RWPE1 (cell line): ENCODE results near the gene CASZ1.

Source experiments
- CTCF ChIA-PET: fragments of 350-600 bp; sonication (Branson Sonifier 250); formaldehyde crosslinking; extraction: SDS; loops from one replicate; lab custom pipeline; 2021; lab: Yijun Ruan, JAX
- POLR2A ChIA-PET: fragments of 400-600 bp; formaldehyde crosslinking; extraction: SDS; loops from one replicate; lab custom pipeline; 2020; ENCODE audit warnings: antibody characterized with exemption; ENCODE audit not compliant: low non-redundant PET; lab: Yijun Ruan, JAX
- DNase-seq: peaks from one replicate; pipeline ENCODE4 v3.0.0; 2012; ENCODE audit warnings: low spot score
- H3K27ac ChIP-seq: fragments of 450-650 bp; 2 replicates; pipeline ENCODE4 v1.5.1; 2017
- CTCF ChIP-seq: fragments of 450-650 bp; conservative IDR thresholded peaks from 2 replicates; pipeline ENCODE4 v1.5.1; 2017; ENCODE audit warnings: low read depth, mild to moderate bottlenecking

The CASZ1 gene

GRCh38 chr1:10736634-10737586 is 59.5 kb downstream of the CASZ1 start:
- ChIA-PET POLR2A (no interaction called here), CTCF (no interaction called here)
- no peak for TF ChIP-seq CTCF
- H3K27ac ChIP-seq, result no peak overlapping the region
- DNase-seq, result no peak

- DNase-seq, result no peak
- no peak overlapping the region for H3K27ac ChIP-seq
- CTCF ChIA-PET, result interaction anchor here (0.5 to 1.3 kb wide), 2 partner anchors 175 to 671 kb away, joined by 3 to 4 read pairs; no protein-coding TSS in a partner anchor
- POLR2A ChIA-PET, result no interaction called here
- TF ChIP-seq CTCF, result no peak
Observed at GRCh38 chr1:10735563-10736305, 60.7 kb downstream of the CASZ1 start.

- no peak overlapping the region for H3K27ac ChIP-seq
- ChIA-PET POLR2A (no interaction called here), CTCF (interaction anchor here (0.5 to 1.3 kb wide), 2 partner anchors 176 to 672 kb away, joined by 3 to 4 read pairs; no protein-coding TSS in a partner anchor)
- DNase-seq, result no peak
- no peak for TF ChIP-seq CTCF
Observed at GRCh38 chr1:10734962-10735544, 61.4 kb downstream of the CASZ1 start.

GRCh38 chr1:10734375-10734774 is 62.1 kb downstream of the CASZ1 start:
- CTCF ChIA-PET, result no interaction called here
- no peak for DNase-seq
- TF ChIP-seq CTCF, result no peak
- POLR2A ChIA-PET, result no interaction called here
- no peak overlapping the region for H3K27ac ChIP-seq

GRCh38 chr1:10733474-10734366 is 62.7 kb downstream of the CASZ1 start:
- CTCF ChIA-PET, result no interaction called here
- POLR2A ChIA-PET, result no interaction called here

More at GRCh38 chr1:10733474-10734366, 62.7 kb downstream of the CASZ1 start:
- no peak for TF ChIP-seq CTCF
- no peak overlapping the region for H3K27ac ChIP-seq
- no peak for DNase-seq
